Measurements from ENCODE around the gene TRPT1.

- TF ChIP-seq POLR2AphosphoS5 (IDR thresholded peaks at IDR 0.05; ENCODE audit: low read depth, low read length) (no peak), POLR2A (IDR thresholded peaks at IDR 0.05; ENCODE audit: low read depth, low read length) (no peak)
These were observed 37.9 kb upstream of the TRPT1 start for GRCh38 chr11:64263947-64264317.
